K562 (cell line): ENCODE data around the gene YY1AP1. TPM values are rescaled to one million over a fixed set of nuclear protein-coding genes. Genes with fewer than 3 reads are reported as not detected.

Experiments used
- BRF1 ChIP-seq: IDR thresholded peaks from 3 replicates; pipeline ENCODE4 v1.6.1; 2011; ENCODE audit warnings: borderline replicate concordance, mild to moderate bottlenecking; ENCODE audit not compliant: insufficient read length; ENCODE audit errors: extremely low read depth
- CHCHD3 ChIP-seq: fragments of 250-450 bp; sonication (Bioruptor Pico); IDR thresholded peaks from 2 replicates; pipeline ENCODE4 v2.1.2; 2022; ENCODE audit warnings: mild to moderate bottlenecking
- ESRRB ChIP-seq: fragments of 250-450 bp; sonication (Bioruptor Pico); IDR thresholded peaks from 2 replicates; pipeline ENCODE4 v1.5.0; 2020; ENCODE audit warnings: mild to moderate bottlenecking, moderate library complexity, borderline replicate concordance
- MTF1 ChIP-seq: fragments of 250-450 bp; sonication (Bioruptor Pico); IDR thresholded peaks from 2 replicates; pipeline ENCODE4 v1.9.0; 2021; ENCODE audit warnings: moderate library complexity, mild to moderate bottlenecking, inconsistent platforms, borderline replicate concordance
- NEUROD1 ChIP-seq: fragments of 150-350 bp; IDR thresholded peaks from 2 replicates; pipeline ENCODE4 v1.6.1; 2014; ENCODE audit warnings: borderline replicate concordance, low read length, low read depth; ENCODE audit not compliant: partially characterized antibody
- PTRF ChIP-seq: fragments of 450-650 bp; IDR thresholded peaks from 2 replicates; pipeline ENCODE4 v1.6.1; 2016; ENCODE audit warnings: mild to moderate bottlenecking, missing genetic modification characterization, missing compliant biosample characterization
- TCFL5 ChIP-seq: fragments of 250-450 bp; sonication (Bioruptor Pico); conservative IDR thresholded peaks from 2 replicates; pipeline ENCODE4 v1.6.1; 2021; ENCODE audit warnings: mild to moderate bottlenecking, moderate library complexity, matching md5 sums
- TEAD2 ChIP-seq: fragments of 450-650 bp; IDR thresholded peaks from 2 replicates; pipeline ENCODE4 v1.6.1; 2016; ENCODE audit warnings: missing genetic modification characterization, control low read depth, missing compliant biosample characterization
- ZC3H8 ChIP-seq: fragments of 450-650 bp; IDR thresholded peaks from 2 replicates; pipeline ENCODE4 v1.6.1; 2017
- ZNF347 ChIP-seq: fragments of 450-650 bp; formaldehyde crosslinking; IDR thresholded peaks from 2 replicates; pipeline ENCODE4 v1.4.0; 2020; ENCODE audit warnings: low read depth, mild to moderate bottlenecking, moderate library complexity
- ZNF507 ChIP-seq: conservative IDR thresholded peaks from 2 replicates; pipeline ENCODE4 v1.6.1; 2017; ENCODE audit warnings: missing genetic modification characterization, missing compliant biosample characterization
- polyA plus RNA-seq, 8 experiments: library from polyadenylated mRNA; depleted of rRNA in 4 of 8; stranded (reverse) in 5 of 8; unstranded in 3 of 8; fragments of >200 nt; fragmentation: Nextera tagmentation in 2 of 8; fragmentation: Illumina TruSeq in 1 of 8; extraction: Ambion mirVana in 2 of 8; extraction: Trizol in 1 of 8; gene quantifications; 2 replicates each; pipeline versions ENCODE4 v1.2.1 to v1.2.3, GENCODE V29; 2011 to 2014; ENCODE audit warnings: inconsistent platforms in 1 of 8, missing spikeins in 1 of 8
- total RNA-seq, 7 experiments: library from RNA; depleted of rRNA in 6 of 7; stranded (reverse); fragments of >200 nt in 6 of 7; fragmentation: Illumina TruSeq in 2 of 7; extraction: Trizol in 2 of 7; gene quantifications; 2 replicates each; pipeline versions ENCODE4 v1.2.1 to v1.2.3, GENCODE V29; 2011 to 2021; ENCODE audit warnings: low replicate concordance in 1 of 7
- TF ChIP-seq, protein P1 (sequence below): IDR thresholded peaks from 2 replicates; pipeline ENCODE4 v1.6.1; 2011; ENCODE audit warnings: borderline replicate concordance, low read depth, mild to moderate bottlenecking, moderate library complexity, low read length; ENCODE audit not compliant: insufficient read depth, poor library complexity, severe bottlenecking
- TF ChIP-seq, protein P2 (sequence below): fragments of 200-800 bp; sonication (Bioruptor generic); IDR thresholded peaks from 2 replicates; pipeline ENCODE4 v1.6.1; 2017; ENCODE audit warnings: missing genetic modification characterization, missing compliant biosample characterization
- TF ChIP-seq, protein P3 (sequence below): fragments of 450-650 bp; IDR thresholded peaks from one replicate; pipeline ENCODE4 v1.6.1; 2018; ENCODE audit warnings: mild to moderate bottlenecking, moderate library complexity; ENCODE audit not compliant: partially characterized antibody
- TF ChIP-seq, protein P4 (sequence below): sonication (generic); formaldehyde crosslinking; IDR thresholded peaks from 2 replicates; pipeline ENCODE4 v1.8.1; 2023; ENCODE audit warnings: missing genetic modification reagents, mild to moderate bottlenecking, borderline replicate concordance
- TF ChIP-seq, protein P5 (sequence below): fragments of 450-650 bp; formaldehyde crosslinking; IDR thresholded peaks from 2 replicates; pipeline ENCODE4 v1.4.0; 2022; ENCODE audit warnings: mild to moderate bottlenecking, moderate library complexity

YY1AP1 gene
- total and polyA plus RNA-seq, 9 of the 15 experiments (the other 6 are each of a cell fraction or from before 2014, with no cell fraction given): 18.4 to 90.7 (median 42.9) TPM

DNA sequence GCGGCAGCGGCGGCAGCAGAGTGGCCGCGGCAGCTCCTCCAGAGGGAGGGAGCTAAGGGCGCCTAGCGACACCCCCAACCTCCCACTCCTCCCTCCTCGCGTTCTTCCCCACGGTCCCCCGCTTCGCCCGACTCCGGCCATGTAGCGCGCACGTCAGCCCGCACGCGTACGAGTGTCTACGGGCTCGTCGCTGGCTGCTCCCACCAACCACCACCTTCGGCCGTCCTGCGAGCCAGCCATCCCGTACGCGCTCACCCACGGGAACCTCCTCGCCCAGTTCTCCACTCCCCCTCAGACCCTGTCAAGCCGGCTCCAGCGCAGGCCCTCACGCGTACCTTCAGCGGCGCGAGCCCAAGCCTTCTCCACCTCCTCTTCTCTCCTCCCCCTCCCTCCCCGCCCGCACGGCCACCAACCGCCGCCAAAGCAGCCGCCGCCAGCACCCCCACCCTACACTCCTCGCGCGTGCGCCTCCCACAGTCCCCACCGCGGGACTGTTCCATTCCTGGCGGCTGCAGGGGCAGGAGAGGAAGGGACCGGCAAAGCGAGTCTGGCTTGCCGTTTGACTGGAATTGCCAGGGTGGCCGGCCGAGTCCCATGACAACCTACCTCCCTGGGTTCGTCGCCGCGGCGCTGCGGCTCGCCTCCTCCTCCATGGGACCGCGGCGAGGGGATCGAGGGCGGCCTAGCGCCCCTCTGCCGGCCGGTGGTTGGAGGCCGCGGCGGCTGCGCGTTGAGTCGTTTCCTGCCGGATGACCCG is at the start of gene YY1AP1 (continued):
- TF ChIP-seq, protein P1, sequence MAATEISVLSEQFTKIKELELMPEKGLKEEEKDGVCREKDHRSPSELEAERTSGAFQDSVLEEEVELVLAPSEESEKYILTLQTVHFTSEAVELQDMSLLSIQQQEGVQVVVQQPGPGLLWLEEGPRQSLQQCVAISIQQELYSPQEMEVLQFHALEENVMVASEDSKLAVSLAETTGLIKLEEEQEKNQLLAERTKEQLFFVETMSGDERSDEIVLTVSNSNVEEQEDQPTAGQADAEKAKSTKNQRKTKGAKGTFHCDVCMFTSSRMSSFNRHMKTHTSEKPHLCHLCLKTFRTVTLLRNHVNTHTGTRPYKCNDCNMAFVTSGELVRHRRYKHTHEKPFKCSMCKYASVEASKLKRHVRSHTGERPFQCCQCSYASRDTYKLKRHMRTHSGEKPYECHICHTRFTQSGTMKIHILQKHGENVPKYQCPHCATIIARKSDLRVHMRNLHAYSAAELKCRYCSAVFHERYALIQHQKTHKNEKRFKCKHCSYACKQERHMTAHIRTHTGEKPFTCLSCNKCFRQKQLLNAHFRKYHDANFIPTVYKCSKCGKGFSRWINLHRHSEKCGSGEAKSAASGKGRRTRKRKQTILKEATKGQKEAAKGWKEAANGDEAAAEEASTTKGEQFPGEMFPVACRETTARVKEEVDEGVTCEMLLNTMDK: no peak
- TF ChIP-seq, protein P2, sequence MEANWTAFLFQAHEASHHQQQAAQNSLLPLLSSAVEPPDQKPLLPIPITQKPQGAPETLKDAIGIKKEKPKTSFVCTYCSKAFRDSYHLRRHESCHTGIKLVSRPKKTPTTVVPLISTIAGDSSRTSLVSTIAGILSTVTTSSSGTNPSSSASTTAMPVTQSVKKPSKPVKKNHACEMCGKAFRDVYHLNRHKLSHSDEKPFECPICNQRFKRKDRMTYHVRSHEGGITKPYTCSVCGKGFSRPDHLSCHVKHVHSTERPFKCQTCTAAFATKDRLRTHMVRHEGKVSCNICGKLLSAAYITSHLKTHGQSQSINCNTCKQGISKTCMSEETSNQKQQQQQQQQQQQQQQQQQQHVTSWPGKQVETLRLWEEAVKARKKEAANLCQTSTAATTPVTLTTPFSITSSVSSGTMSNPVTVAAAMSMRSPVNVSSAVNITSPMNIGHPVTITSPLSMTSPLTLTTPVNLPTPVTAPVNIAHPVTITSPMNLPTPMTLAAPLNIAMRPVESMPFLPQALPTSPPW (CRISPR knock-in tag): peak; percentile 96
- TF ChIP-seq MTF1 (CRISPR knock-in tag): no peak
- TF ChIP-seq ZNF347 (CRISPR knock-in tag): no peak
- TF ChIP-seq, protein P3, sequence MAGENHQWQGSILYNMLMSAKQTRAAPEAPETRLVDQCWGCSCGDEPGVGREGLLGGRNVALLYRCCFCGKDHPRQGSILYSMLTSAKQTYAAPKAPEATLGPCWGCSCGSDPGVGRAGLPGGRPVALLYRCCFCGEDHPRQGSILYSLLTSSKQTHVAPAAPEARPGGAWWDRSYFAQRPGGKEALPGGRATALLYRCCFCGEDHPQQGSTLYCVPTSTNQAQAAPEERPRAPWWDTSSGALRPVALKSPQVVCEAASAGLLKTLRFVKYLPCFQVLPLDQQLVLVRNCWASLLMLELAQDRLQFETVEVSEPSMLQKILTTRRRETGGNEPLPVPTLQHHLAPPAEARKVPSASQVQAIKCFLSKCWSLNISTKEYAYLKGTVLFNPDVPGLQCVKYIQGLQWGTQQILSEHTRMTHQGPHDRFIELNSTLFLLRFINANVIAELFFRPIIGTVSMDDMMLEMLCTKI: no peak
- no peak for TF ChIP-seq TEAD2 (tag)
- peak; percentile 85 for TF ChIP-seq NEUROD1
- TF ChIP-seq, protein P4, sequence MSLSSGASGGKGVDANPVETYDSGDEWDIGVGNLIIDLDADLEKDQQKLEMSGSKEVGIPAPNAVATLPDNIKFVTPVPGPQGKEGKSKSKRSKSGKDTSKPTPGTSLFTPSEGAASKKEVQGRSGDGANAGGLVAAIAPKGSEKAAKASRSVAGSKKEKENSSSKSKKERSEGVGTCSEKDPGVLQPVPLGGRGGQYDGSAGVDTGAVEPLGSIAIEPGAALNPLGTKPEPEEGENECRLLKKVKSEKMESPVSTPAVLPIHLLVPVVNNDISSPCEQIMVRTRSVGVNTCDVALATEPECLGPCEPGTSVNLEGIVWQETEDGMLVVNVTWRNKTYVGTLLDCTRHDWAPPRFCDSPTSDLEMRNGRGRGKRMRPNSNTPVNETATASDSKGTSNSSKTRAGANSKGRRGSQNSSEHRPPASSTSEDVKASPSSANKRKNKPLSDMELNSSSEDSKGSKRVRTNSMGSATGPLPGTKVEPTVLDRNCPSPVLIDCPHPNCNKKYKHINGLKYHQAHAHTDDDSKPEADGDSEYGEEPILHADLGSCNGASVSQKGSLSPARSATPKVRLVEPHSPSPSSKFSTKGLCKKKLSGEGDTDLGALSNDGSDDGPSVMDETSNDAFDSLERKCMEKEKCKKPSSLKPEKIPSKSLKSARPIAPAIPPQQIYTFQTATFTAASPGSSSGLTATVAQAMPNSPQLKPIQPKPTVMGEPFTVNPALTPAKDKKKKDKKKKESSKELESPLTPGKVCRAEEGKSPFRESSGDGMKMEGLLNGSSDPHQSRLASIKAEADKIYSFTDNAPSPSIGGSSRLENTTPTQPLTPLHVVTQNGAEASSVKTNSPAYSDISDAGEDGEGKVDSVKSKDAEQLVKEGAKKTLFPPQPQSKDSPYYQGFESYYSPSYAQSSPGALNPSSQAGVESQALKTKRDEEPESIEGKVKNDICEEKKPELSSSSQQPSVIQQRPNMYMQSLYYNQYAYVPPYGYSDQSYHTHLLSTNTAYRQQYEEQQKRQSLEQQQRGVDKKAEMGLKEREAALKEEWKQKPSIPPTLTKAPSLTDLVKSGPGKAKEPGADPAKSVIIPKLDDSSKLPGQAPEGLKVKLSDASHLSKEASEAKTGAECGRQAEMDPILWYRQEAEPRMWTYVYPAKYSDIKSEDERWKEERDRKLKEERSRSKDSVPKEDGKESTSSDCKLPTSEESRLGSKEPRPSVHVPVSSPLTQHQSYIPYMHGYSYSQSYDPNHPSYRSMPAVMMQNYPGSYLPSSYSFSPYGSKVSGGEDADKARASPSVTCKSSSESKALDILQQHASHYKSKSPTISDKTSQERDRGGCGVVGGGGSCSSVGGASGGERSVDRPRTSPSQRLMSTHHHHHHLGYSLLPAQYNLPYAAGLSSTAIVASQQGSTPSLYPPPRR: no peak; the same call in 1 of the 2 replicates
- TF ChIP-seq ZNF507 (tag): no peak
- no peak for TF ChIP-seq PTRF (tag)
- TF ChIP-seq, protein P5, sequence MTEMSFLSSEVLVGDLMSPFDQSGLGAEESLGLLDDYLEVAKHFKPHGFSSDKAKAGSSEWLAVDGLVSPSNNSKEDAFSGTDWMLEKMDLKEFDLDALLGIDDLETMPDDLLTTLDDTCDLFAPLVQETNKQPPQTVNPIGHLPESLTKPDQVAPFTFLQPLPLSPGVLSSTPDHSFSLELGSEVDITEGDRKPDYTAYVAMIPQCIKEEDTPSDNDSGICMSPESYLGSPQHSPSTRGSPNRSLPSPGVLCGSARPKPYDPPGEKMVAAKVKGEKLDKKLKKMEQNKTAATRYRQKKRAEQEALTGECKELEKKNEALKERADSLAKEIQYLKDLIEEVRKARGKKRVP (CRISPR knock-in tag): no peak
- no peak for TF ChIP-seq TCFL5
- TF ChIP-seq CHCHD3 (CRISPR knock-in tag): peak; percentile 20; the same call in 1 of the 2 replicates
- no peak for TF ChIP-seq ZC3H8
- no peak for TF ChIP-seq BRF1
- TF ChIP-seq ESRRB (CRISPR knock-in tag): no peak
